Esophagus (tissue), 2 donors: Measurements from ENCODE around the gene POLA1. TPM values are rescaled to one million over a fixed set of nuclear protein-coding genes. Genes with fewer than 3 reads are reported as not detected.

Experiments
- H3K27ac ChIP-seq, 2 donors: one replicate each; pipeline ENCODE4 v1.5.1; 2013; ENCODE audit warnings: low read depth in 2 of 2, mild to moderate bottlenecking in 2 of 2, inconsistent platforms in 1 of 2, low read length in 1 of 2, moderate library complexity in 1 of 2
- H3K27me3 ChIP-seq, 2 donors: one replicate each; pipeline ENCODE4 v1.6.1; 2013; ENCODE audit warnings: low read length in 2 of 2, control low read depth in 1 of 2, mild to moderate bottlenecking in 1 of 2; ENCODE audit not compliant: insufficient read depth in 2 of 2, control insufficient read depth in 1 of 2
- H3K36me3 ChIP-seq, 2 donors: one replicate each; pipeline ENCODE4 v1.6.1; 2013; ENCODE audit warnings: low read length in 1 of 2; ENCODE audit not compliant: control insufficient read depth in 2 of 2, insufficient read depth in 2 of 2
- H3K4me1 ChIP-seq, 2 donors: one replicate each; pipeline ENCODE4 v1.6.1; 2013; ENCODE audit warnings: low read length in 1 of 2; ENCODE audit not compliant: control insufficient read depth in 2 of 2, insufficient read depth in 2 of 2
- H3K4me3 ChIP-seq, 2 donors: one replicate each; pipeline ENCODE4 v1.5.1; 2013; ENCODE audit warnings: low read length in 2 of 2, mild to moderate bottlenecking in 2 of 2, low read depth in 1 of 2, moderate library complexity in 1 of 2
- H3K9me3 ChIP-seq, 2 donors: one replicate each; pipeline ENCODE4 v1.6.1; 2013; ENCODE audit warnings: mild to moderate bottlenecking in 2 of 2, low read depth in 1 of 2, low read length in 1 of 2, moderate library complexity in 1 of 2; ENCODE audit not compliant: control insufficient read depth in 2 of 2, insufficient read depth in 1 of 2
- WGBS, 2 donors: extraction: QIAGEN DNeasy Blood & Tissue Kit; methylation state at CpG; one replicate each; pipeline ENCODE4 v1.1.7; 2013; 5-methylcytosine and 5-hydroxymethylcytosine counted together
- polyA plus RNA-seq, 2 donors: library from polyadenylated mRNA; stranded (reverse); fragments of 200-250 nt; gene quantifications; one replicate each; pipeline ENCODE4 v1.2.3, GENCODE V29; 2013
- donor health status: healthy with polysubstance abuse.
- donor health status: Bipolar disorder and iron deficiency.

The POLA1 gene
- polyA plus RNA-seq, 2 donors = 2.8 to 4.5 TPM

GRCh38 chrX:24969812-24970211 lies 276.1 kb downstream of the POLA1 start:
- Histone ChIP-seq H3K27ac (no peak overlapping the region), H3K4me1 (no peaks in the 10 kb centered on the region), H3K36me3 (no peaks in the 10 kb centered on the region), H3K27me3 (no peaks in the 10 kb centered on the region), H3K9me3 (peaks cover 0 to 3% of the 10 kb centered on the region in 2 donors), H3K4me3 (no peak overlapping the region)
- WGBS, 2 donors = 81 to 94% methylated on average over 5 of the region's 5 CpGs

DNA sequence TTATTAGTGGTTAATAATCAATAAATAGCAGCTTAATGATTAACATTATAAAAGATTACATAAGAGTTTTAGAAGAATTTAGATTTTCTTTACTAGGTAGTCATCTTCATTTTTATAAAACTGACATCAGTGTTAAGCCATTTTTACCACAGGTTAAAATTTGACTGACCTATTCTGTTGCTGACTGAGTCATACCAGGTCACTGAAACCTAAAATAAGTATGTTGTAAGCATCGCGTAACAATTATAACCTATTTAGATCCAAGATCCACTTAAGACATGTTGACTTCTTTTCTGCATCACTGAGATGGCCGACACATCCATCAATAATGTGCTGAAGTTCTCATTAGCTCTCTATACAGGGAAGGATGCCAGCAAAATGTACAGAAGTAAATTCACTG lies 285.4 kb downstream of the POLA1 start:
- H3K36me3 ChIP-seq = no peaks in the 10 kb centered on the region
- no peaks in the 10 kb centered on the region for H3K27me3 ChIP-seq
- H3K9me3 ChIP-seq = no peaks in the 10 kb centered on the region
- no peaks in the 10 kb centered on the region for H3K4me1 ChIP-seq
- no peak overlapping the region for H3K4me3 ChIP-seq
- H3K27ac ChIP-seq = no peak overlapping the region
- WGBS, 2 donors = 93 to 99% methylated on average over 3 of the region's 3 CpGs

GRCh38 chrX:24981030-24981429 lies 287.3 kb downstream of the POLA1 start:
- H3K4me3 ChIP-seq = no peak overlapping the region
- H3K36me3 ChIP-seq = no peaks in the 10 kb centered on the region
- no peaks in the 10 kb centered on the region for H3K4me1 ChIP-seq
- H3K9me3 ChIP-seq = no peaks in the 10 kb centered on the region
- WGBS, 2 donors = 78 to 93% methylated on average over 3 of the region's 3 CpGs
- no peaks in the 10 kb centered on the region for H3K27me3 ChIP-seq
- H3K27ac ChIP-seq = no peak overlapping the region

DNA sequence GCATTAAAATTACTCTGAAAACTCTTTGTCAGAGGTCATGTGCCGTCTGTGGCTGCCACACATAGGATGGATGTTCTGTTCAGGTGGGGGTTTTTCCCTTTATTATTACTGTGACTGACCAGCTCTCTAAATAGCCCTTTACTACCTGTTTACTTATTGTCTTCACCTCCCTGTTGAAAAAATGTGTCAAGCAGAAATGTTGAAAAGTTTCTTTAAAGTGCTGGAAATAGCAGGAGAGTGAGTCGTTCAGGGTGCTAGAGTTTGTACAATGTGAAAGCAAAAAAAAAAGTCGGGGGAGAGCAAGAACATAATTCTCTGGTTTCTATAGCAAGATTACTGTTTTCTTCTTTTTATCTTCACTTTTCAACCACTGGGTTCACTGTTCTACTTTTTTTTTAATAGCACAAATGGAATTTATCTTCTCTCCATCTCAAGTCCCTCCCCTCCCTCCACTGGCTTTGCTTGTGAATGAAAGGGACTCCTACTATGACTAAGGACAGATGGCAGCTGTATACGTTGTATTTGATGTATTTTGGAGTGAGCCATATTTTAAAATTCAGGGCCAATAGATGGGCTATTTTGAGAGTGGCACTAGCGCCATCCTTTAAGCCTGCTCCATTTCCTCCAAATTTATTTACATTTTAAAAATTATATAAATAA lies 288.7 kb downstream of the POLA1 start:
- WGBS, 2 donors = 69 to 78% methylated on average over 5 of the region's 5 CpGs
- Histone ChIP-seq H3K4me1 (no peaks in the 10 kb centered on the region), H3K4me3 (no peak overlapping the region), H3K36me3 (no peaks in the 10 kb centered on the region), H3K27me3 (no peaks in the 10 kb centered on the region), H3K9me3 (no peaks in the 10 kb centered on the region), H3K27ac (no peak overlapping the region)

GRCh38 chrX:24983931-24984330 lies 290.2 kb downstream of the POLA1 start:
- Histone ChIP-seq H3K4me1 (no peaks in the 10 kb centered on the region), H3K36me3 (no peaks in the 10 kb centered on the region), H3K4me3 (no peak overlapping the region), H3K27ac (no peak overlapping the region), H3K27me3 (peaks cover 0 to 2% of the 10 kb centered on the region in 2 donors), H3K9me3 (no peaks in the 10 kb centered on the region)
- WGBS, 2 donors = 69 to 96% methylated on average over 3 of the region's 3 CpGs

GRCh38 chrX:24985120-24985519 lies 291.4 kb downstream of the POLA1 start:
- Histone ChIP-seq H3K9me3 (no peaks in the 10 kb centered on the region), H3K4me1 (no peaks in the 10 kb centered on the region), H3K27ac (no peak overlapping the region), H3K27me3 (peaks cover 0 to 2% of the 10 kb centered on the region in 2 donors), H3K4me3 (no peak overlapping the region), H3K36me3 (no peaks in the 10 kb centered on the region)
- 71 to 88% methylated on average over 1 of the region's 1 CpG for WGBS, 2 donors

- H3K27ac ChIP-seq = no peak overlapping the region
- H3K4me1 ChIP-seq = no peaks in the 10 kb centered on the region
- H3K4me3 ChIP-seq = no peak overlapping the region
- H3K27me3 ChIP-seq = peaks cover 0 to 2% of the 10 kb centered on the region in 2 donors
- 70 to 94% methylated on average over 4 of the region's 4 CpGs for WGBS, 2 donors
- H3K9me3 ChIP-seq = no peaks in the 10 kb centered on the region
- no peaks in the 10 kb centered on the region for H3K36me3 ChIP-seq
Observed at GRCh38 chrX:24987731-24988130, 294.0 kb downstream of the POLA1 start.

- Histone ChIP-seq H3K36me3 (no peaks in the 10 kb centered on the region), H3K4me3 (no peak overlapping the region), H3K27ac (no peak overlapping the region), H3K27me3 (peaks cover 0 to 2% of the 10 kb centered on the region in 2 donors), H3K9me3 (no peaks in the 10 kb centered on the region), H3K4me1 (no peaks in the 10 kb centered on the region)
- 68 to 77% methylated on average over 4 of the region's 4 CpGs for WGBS, 2 donors
Observed at GRCh38 chrX:24988314-24988713, 294.6 kb downstream of the POLA1 start.

GRCh38 chrX:24990535-24990934 lies 296.8 kb downstream of the POLA1 start:
- 57 to 87% methylated on average over 8 of the region's 8 CpGs for WGBS, 2 donors
- H3K27ac ChIP-seq = no peak overlapping the region
- no peaks in the 10 kb centered on the region for H3K9me3 ChIP-seq
- no peaks in the 10 kb centered on the region for H3K36me3 ChIP-seq
- H3K4me3 ChIP-seq = no peak overlapping the region
- H3K4me1 ChIP-seq = no peaks in the 10 kb centered on the region
- peaks cover 0 to 2% of the 10 kb centered on the region in 2 donors for H3K27me3 ChIP-seq

DNA sequence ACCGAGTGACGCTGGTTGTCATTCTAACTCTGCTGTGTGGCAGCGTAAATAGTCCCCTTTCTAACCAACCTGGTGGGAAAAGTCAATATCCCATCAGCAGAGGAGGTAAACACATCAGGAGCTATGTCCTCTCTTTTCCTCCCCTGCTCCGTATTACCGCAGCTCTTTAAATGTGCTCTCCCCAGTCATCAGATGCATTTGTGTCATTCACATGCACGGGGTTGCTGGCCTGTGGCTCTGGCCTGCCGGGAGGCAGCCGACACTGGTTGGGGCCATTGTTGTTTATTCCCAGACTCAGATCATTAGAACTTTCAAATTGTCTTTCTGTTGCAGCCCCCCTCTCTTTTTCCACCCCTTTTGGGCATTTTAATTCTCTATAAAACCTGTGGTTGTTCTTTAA lies 300.2 kb downstream of the POLA1 start:
- Histone ChIP-seq H3K27me3 (peaks cover 0 to 4% of the 10 kb centered on the region in 2 donors), H3K4me1 (no peaks in the 10 kb centered on the region), H3K4me3 (no peak overlapping the region), H3K9me3 (no peaks in the 10 kb centered on the region), H3K27ac (no peak overlapping the region), H3K36me3 (no peaks in the 10 kb centered on the region)
- 72 to 96% methylated on average over 8 of the region's 8 CpGs for WGBS, 2 donors
